Liver (tissue), 9 donors: ENCODE results near the gene NHSL2. TPM values are rescaled to one million over a fixed set of nuclear protein-coding genes. Genes with fewer than 3 reads are reported as not detected.

ENCODE experiments used
- DNase-seq: peaks from one replicate; pipeline ENCODE4 v3.0.0-alpha.2; 2017; ENCODE audit warnings: low spot score
- H3K27ac ChIP-seq, 2 donors: one replicate each; pipeline ENCODE4 v1.7.0; 2013; ENCODE audit warnings: inconsistent platforms in 2 of 2, low read length in 2 of 2, control low read depth in 1 of 2, low read depth in 1 of 2, mild to moderate bottlenecking in 1 of 2
- H3K27me3 ChIP-seq, 4 donors: one replicate each; pipeline versions ENCODE4 v1.6.1 to v1.7.0; 2013; ENCODE audit warnings: low read length in 3 of 4, inconsistent platforms in 1 of 4, mild to moderate bottlenecking in 1 of 4, moderate library complexity in 1 of 4; ENCODE audit not compliant: control insufficient read depth in 4 of 4, insufficient read depth in 4 of 4
- H3K36me3 ChIP-seq, 4 donors: one replicate each; pipeline versions ENCODE4 v1.6.1 to v1.7.0; 2013; ENCODE audit warnings: low read length in 3 of 4, mild to moderate bottlenecking in 3 of 4, low read depth in 1 of 4, moderate library complexity in 1 of 4; ENCODE audit not compliant: control insufficient read depth in 4 of 4, insufficient read depth in 3 of 4
- H3K4me1 ChIP-seq, 4 donors: one replicate each; pipeline versions ENCODE4 v1.6.1 to v1.7.0; 2013; ENCODE audit warnings: low read length in 3 of 4, mild to moderate bottlenecking in 3 of 4, moderate library complexity in 1 of 4; ENCODE audit not compliant: control insufficient read depth in 4 of 4, insufficient read depth in 4 of 4
- H3K4me3 ChIP-seq, 3 donors: one replicate each; pipeline versions ENCODE4 v1.6.1 to v1.7.0; 2013; ENCODE audit warnings: low read length in 3 of 3, control low read depth in 1 of 3, low read depth in 1 of 3, mild to moderate bottlenecking in 1 of 3
- H3K9ac ChIP-seq, 2 donors: one replicate each; pipeline ENCODE4 v1.7.0; 2013; ENCODE audit warnings: low read length in 2 of 2, mild to moderate bottlenecking in 2 of 2, moderate library complexity in 2 of 2, control low read depth in 1 of 2, low read depth in 1 of 2
- H3K9me3 ChIP-seq, 4 donors: one replicate each; pipeline versions ENCODE4 v1.6.1 to v1.7.0; 2013; ENCODE audit warnings: low read length in 3 of 4; ENCODE audit not compliant: control insufficient read depth in 4 of 4
- EGR1 ChIP-seq, 2 donors: IDR thresholded peaks; 2 replicates each; pipeline ENCODE4 v1.6.1; 2016 to 2018; ENCODE audit warnings: antibody characterized with exemption in 2 of 2, low read depth in 2 of 2
- FOXA1 ChIP-seq: IDR thresholded peaks from 2 replicates; pipeline ENCODE4 v1.6.1; 2016; ENCODE audit warnings: antibody characterized with exemption
- FOXA2 ChIP-seq: IDR thresholded peaks from 2 replicates; pipeline ENCODE4 v1.6.1; 2016; ENCODE audit warnings: antibody characterized with exemption
- GABPA ChIP-seq, 2 donors: IDR thresholded peaks in 1 of 2; conservative IDR thresholded peaks in 1 of 2; 2 replicates each; pipeline ENCODE4 v1.6.1; 2016; ENCODE audit warnings: antibody characterized with exemption in 2 of 2, mild to moderate bottlenecking in 1 of 2, moderate library complexity in 1 of 2
- HNF4A ChIP-seq, 2 donors: conservative IDR thresholded peaks; 2 replicates each; pipeline ENCODE4 v1.6.1; 2016; ENCODE audit warnings: antibody characterized with exemption in 2 of 2, mild to moderate bottlenecking in 2 of 2
- HNF4G ChIP-seq: IDR thresholded peaks from 2 replicates; pipeline ENCODE4 v1.6.1; 2016; ENCODE audit warnings: antibody characterized with exemption
- JUND ChIP-seq, 2 donors: IDR thresholded peaks; 2 replicates each; pipeline ENCODE4 v1.6.1; 2016; ENCODE audit warnings: antibody characterized with exemption in 2 of 2
- NR2F2 ChIP-seq: IDR thresholded peaks from 2 replicates; pipeline ENCODE4 v1.6.1; 2016; ENCODE audit warnings: antibody characterized with exemption
- RAD21 ChIP-seq, 2 donors: IDR thresholded peaks; 2 replicates each; pipeline ENCODE4 v1.6.1; 2016; ENCODE audit warnings: antibody characterized with exemption in 2 of 2, mild to moderate bottlenecking in 2 of 2
- REST ChIP-seq: IDR thresholded peaks from 2 replicates; pipeline ENCODE4 v1.6.1; 2016; ENCODE audit warnings: antibody characterized with exemption, mild to moderate bottlenecking
- RXRA ChIP-seq, 2 donors: IDR thresholded peaks; 2 replicates each; pipeline ENCODE4 v1.6.1; 2017 to 2018; ENCODE audit warnings: antibody characterized with exemption in 2 of 2, mild to moderate bottlenecking in 1 of 2
- SP1 ChIP-seq: IDR thresholded peaks from 2 replicates; pipeline ENCODE4 v1.6.1; 2018; ENCODE audit warnings: antibody characterized with exemption, mild to moderate bottlenecking
- TAF1 ChIP-seq: conservative IDR thresholded peaks from 2 replicates; pipeline ENCODE4 v1.6.1; 2016; ENCODE audit warnings: antibody characterized with exemption, mild to moderate bottlenecking
- YY1 ChIP-seq: IDR thresholded peaks from 2 replicates; pipeline ENCODE4 v1.6.1; 2016; ENCODE audit warnings: antibody characterized with exemption, mild to moderate bottlenecking
- WGBS: extraction: QIAGEN DNeasy Blood & Tissue Kit; methylation state at CpG from one replicate; pipeline ENCODE4 v1.1.7; 2013; 5-methylcytosine and 5-hydroxymethylcytosine counted together
- polyA plus RNA-seq, 2 donors: library from polyadenylated mRNA; stranded (reverse) in 1 of 2; unstranded in 1 of 2; fragments of 200-250 nt in 1 of 2; fragments of >200 nt in 1 of 2; fragmentation: Nextera tagmentation in 1 of 2; extraction: Ambion mirVana in 1 of 2; gene quantifications; one replicate each; pipeline versions ENCODE4 v1.2.1 to v1.2.3, GENCODE V29; 2013 to 2015
- total RNA-seq, 2 donors: library from RNA; depleted of rRNA; stranded (reverse); fragments of >200 nt; gene quantifications; one replicate each; pipeline ENCODE4 v1.2.3, GENCODE V29; 2014
- TF ChIP-seq, protein P1 (sequence below): IDR thresholded peaks from 2 replicates; pipeline ENCODE4 v1.6.1; 2016; ENCODE audit warnings: antibody characterized with exemption
- TF ChIP-seq, protein P2 (sequence below): fragments of 150-350 bp; IDR thresholded peaks from 2 replicates; pipeline ENCODE4 v1.5.1; 2017; ENCODE audit warnings: improper control_type of control experiment, low read depth, low read length; ENCODE audit not compliant: missing input control
- TF ChIP-seq, protein P3 (sequence below): IDR thresholded peaks from 2 replicates; pipeline ENCODE4 v1.6.1; 2016; ENCODE audit warnings: antibody characterized with exemption
- donor health status: healthy.
- donor health status: healthy.
- donor health status: healthy.
- donor health status: healthy.
- donor health status: healthy.

Gene NHSL2
- total and polyA plus RNA-seq, 4 donors = 0.45 to 1.3 (median 1.1) TPM

GRCh38 chrX:72102760-72103159, 192.1 kb downstream of the NHSL2 start:
- peaks cover 0 to 13% (median 5%) of the 10 kb centered on the region in 4 donors for H3K4me1 ChIP-seq
- H3K27ac ChIP-seq = peak overlapping the region in 1 of 2 donors; percentile 18
- H3K27me3 ChIP-seq = peaks cover 0 to 2% (median 0%) of the 10 kb centered on the region in 4 donors
- WGBS = 22% methylated on average over 4 of the region's 4 CpGs
- DNase-seq = no peak
- H3K9ac ChIP-seq = no peak overlapping the region
- H3K36me3 ChIP-seq = no peaks in the 10 kb centered on the region
- no peak overlapping the region for H3K4me3 ChIP-seq
- H3K9me3 ChIP-seq = no peaks in the 10 kb centered on the region
- peak in 1 of 2 donors; percentile 20 for TF ChIP-seq RXRA (IDR thresholded peaks at IDR 0.05)
- TF ChIP-seq, protein P1, sequence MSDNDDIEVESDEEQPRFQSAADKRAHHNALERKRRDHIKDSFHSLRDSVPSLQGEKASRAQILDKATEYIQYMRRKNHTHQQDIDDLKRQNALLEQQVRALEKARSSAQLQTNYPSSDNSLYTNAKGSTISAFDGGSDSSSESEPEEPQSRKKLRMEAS = no peak
- TF ChIP-seq, protein P2, sequence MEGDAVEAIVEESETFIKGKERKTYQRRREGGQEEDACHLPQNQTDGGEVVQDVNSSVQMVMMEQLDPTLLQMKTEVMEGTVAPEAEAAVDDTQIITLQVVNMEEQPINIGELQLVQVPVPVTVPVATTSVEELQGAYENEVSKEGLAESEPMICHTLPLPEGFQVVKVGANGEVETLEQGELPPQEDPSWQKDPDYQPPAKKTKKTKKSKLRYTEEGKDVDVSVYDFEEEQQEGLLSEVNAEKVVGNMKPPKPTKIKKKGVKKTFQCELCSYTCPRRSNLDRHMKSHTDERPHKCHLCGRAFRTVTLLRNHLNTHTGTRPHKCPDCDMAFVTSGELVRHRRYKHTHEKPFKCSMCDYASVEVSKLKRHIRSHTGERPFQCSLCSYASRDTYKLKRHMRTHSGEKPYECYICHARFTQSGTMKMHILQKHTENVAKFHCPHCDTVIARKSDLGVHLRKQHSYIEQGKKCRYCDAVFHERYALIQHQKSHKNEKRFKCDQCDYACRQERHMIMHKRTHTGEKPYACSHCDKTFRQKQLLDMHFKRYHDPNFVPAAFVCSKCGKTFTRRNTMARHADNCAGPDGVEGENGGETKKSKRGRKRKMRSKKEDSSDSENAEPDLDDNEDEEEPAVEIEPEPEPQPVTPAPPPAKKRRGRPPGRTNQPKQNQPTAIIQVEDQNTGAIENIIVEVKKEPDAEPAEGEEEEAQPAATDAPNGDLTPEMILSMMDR = no peak
- TF ChIP-seq EGR1 (IDR thresholded peaks at IDR 0.05; ENCODE audit: low read depth in 2 of 2) = peak in 1 of 2 donors; percentile 25
- TF ChIP-seq REST = peak; percentile 57
- TF ChIP-seq RAD21 (IDR thresholded peaks at IDR 0.05) = peak in 1 of 2 donors; percentile 8
- TF ChIP-seq JUND (IDR thresholded peaks at IDR 0.05) = no peak
- peak; percentile 51 for TF ChIP-seq SP1
- TF ChIP-seq GABPA (IDR thresholded peaks at IDR 0.05 in 1 of 2, conservative IDR thresholded peaks at IDR 0.05 in 1 of 2) = no peak
- no peak for TF ChIP-seq TAF1
- peak; percentile 15 to 20 for TF ChIP-seq HNF4A (conservative IDR thresholded peaks at IDR 0.05)
- peak; percentile 74 for TF ChIP-seq YY1
- TF ChIP-seq NR2F2 = no peak
- TF ChIP-seq, protein P3, sequence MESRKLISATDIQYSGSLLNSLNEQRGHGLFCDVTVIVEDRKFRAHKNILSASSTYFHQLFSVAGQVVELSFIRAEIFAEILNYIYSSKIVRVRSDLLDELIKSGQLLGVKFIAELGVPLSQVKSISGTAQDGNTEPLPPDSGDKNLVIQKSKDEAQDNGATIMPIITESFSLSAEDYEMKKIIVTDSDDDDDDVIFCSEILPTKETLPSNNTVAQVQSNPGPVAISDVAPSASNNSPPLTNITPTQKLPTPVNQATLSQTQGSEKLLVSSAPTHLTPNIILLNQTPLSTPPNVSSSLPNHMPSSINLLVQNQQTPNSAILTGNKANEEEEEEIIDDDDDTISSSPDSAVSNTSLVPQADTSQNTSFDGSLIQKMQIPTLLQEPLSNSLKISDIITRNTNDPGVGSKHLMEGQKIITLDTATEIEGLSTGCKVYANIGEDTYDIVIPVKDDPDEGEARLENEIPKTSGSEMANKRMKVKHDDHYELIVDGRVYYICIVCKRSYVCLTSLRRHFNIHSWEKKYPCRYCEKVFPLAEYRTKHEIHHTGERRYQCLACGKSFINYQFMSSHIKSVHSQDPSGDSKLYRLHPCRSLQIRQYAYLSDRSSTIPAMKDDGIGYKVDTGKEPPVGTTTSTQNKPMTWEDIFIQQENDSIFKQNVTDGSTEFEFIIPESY = no peak
- TF ChIP-seq HNF4G = no peak
- no peak for TF ChIP-seq FOXA1

- H3K36me3 ChIP-seq = no peaks in the 10 kb centered on the region
- no peak overlapping the region for H3K4me3 ChIP-seq
- DNase-seq = no peak
- H3K9me3 ChIP-seq = no peaks in the 10 kb centered on the region
- H3K27ac ChIP-seq = no peak overlapping the region
- no peak overlapping the region for H3K9ac ChIP-seq
- 83% methylated on average over 6 of the region's 6 CpGs for WGBS
- H3K4me1 ChIP-seq = peaks cover 0 to 13% (median 5%) of the 10 kb centered on the region in 4 donors
- H3K27me3 ChIP-seq = peaks cover 0 to 2% (median 0%) of the 10 kb centered on the region in 4 donors
- TF ChIP-seq HNF4A (conservative IDR thresholded peaks at IDR 0.05) (no peak), GABPA (IDR thresholded peaks at IDR 0.05 in 1 of 2, conservative IDR thresholded peaks at IDR 0.05 in 1 of 2) (no peak), FOXA2 (no peak), TAF1 (no peak), RAD21 (IDR thresholded peaks at IDR 0.05) (no peak), JUND (IDR thresholded peaks at IDR 0.05) (no peak), RXRA (IDR thresholded peaks at IDR 0.05) (no peak), HNF4G (no peak), EGR1 (IDR thresholded peaks at IDR 0.05; ENCODE audit: low read depth in 2 of 2) (no peak), YY1 (no peak), FOXA1 (no peak), REST (no peak), NR2F2 (no peak)
- TF ChIP-seq, protein P3 = no peak
- TF ChIP-seq, protein P1 = no peak
Measured at GRCh38 chrX:72105436-72105835, 194.8 kb downstream of the NHSL2 start.
